Fibroblast of skin of back (primary cell): ENCODE measurements around the gene RPS24.
A peak's percentile ranks its signal among the peaks of the same experiment; 100 is the strongest.

Experiments
- DNase-seq: peaks from one replicate; pipeline ENCODE4 v3.0.0-alpha.2; 2013

The RPS24 gene

DNA sequence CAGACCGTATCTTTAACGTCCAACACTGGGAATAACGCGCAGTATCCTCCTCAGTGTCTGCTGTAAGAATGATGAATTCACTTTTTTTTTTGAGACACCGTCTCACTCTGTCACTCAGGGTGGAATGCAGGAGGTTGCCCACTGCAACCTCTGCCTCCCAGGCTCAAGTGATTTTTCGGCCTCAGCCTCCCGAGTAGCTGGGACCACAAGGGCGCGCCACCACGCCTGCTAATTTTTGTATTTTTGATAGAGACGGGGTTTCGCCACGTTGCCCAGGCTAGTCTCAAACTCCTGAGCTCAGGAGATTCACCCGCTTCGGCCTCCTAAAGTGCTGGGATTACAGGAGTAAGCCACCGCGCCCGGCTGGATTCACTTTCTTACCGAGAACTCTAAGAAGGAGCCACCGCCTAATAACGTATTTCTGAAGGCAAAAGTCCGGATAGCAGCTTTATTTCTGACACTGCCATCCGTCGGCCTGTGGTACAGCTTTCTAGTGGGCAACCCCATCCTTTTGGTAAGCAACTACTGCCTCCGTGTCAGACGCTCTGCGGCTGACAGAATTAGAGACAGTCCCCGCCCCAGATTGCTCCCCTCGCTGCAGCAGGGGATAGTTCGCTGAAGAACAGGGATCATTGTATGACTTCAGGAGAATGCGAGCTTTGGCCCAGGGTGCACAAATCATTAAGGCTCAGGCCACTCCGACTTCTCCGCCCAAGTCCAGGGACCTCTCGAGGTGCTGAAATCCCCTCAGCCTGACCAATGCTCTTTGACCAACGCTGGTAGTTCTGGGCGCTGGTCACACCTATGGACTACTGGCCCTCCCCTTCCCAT, 5.0 kb upstream of the RPS24 start:
- DNase-seq, result peak; percentile 34

DNA sequence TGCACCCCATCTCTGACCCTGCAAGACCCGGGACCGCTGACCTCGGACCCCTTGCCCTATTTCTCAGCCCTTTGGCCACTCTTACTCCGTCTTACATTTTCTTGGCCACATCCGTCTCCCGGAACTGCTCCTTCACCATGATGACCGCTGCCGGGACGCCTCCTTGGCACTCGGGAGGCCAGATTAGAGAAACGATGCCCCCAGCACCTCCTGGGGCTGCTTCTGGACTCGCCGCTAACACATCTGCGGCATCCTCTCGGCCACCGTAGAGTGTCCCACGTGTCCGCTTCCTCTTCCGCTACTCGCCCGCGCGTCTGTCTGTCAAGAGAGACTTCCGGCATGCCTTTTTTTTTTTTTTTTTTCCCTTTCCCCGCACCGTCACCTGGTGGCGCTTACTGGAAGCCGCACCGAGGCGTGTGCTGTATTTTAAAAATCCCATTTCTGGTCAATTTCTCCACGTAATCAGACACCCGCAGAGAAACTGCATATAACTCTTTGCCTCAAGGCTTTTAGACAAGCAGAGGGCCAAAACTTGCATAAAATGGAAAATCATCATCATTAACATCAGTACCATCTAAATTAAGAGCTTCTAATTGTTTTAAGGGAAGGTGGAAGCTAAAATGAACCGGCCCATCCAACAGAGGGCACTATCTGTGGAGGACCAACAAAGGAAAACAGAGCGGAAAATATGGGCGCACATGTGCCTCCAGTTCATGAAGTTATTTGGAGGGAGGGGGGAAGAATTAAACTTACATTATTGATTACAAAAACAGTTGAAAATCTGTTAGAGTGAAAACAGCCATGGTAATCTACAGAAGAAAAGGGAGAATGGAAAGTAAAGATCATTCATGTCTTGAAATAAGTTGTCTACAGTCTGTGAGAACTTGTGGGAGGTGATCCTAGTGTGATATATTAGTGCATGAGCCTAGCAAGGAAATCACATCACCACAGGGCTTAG, 4.1 kb upstream of the RPS24 start, which contains the start of gene POLR3A:
TSS of gene POLR3A (minus strand) at position 247 of the 958 bp plus-strand sequence. CDS start at position 139, 108 bp downstream.
- peak; percentile 99 for DNase-seq

GRCh38 chr10:78033387-78033636, 351 bp upstream of the RPS24 start:
- DNase-seq, result no peak

DNA sequence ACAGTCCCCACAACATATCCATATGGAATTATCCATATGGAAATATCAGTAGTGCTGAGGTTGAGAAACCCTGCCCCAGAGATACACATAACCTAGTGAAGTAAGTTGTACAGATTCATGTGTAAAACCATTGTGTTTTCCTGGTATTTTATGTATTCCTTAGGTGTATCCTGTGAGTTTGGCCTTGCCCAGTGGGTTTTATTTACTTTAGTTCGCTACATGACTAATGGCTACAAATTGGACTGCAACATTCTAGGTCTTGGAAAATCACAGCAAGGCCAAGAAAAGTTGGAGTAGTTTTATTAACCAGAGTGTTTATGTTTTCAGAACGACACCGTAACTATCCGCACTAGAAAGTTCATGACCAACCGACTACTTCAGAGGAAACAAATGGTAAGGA, 1.4 kb downstream of the RPS24 start:
- no peak for DNase-seq

- no peak for DNase-seq
Observed at GRCh38 chr10:78035437-78035836, 1.8 kb downstream of the RPS24 start.

- no peak for DNase-seq
Observed at GRCh38 chr10:78035933-78036583, 2.4 kb downstream of the RPS24 start.

GRCh38 chr10:78038105-78038504, 4.4 kb downstream of the RPS24 start:
- DNase-seq, result no peak

DNA sequence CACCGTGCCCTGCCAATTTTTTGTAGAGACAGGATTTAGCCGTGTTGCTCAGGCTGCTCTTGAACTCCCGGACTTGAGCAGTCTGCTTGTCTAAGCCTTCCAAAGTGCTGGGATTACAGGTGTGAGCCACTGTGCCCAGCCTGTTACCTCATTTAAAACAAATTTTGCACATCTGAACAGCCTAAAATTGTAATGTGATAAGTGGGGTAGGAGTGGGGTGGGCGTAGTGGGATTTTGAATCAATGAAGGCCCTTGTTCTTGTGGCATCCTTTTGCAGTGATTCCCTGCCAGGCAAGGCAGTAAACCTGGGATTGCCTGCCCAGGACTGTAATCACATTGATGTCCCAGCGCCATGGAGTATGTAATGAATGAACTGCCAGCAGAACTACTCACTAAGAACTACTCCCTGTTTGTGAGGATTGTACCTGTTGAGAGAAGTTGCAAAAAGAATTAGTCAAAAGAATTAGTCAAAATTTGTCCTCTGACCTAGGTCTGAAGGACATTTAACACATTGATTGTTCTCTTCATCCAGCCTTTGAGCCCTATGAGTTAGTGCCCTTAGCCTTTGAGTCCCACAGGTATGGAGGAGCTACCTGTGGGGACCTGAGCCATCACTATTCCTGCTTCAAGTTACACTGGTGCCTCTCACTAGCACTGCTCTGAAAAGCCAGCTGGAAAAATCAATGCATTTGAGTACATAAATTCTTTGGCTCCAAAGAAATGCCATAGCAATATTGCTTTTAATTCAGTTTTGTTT, 5.3 kb downstream of the RPS24 start:
- no peak for DNase-seq

DNA sequence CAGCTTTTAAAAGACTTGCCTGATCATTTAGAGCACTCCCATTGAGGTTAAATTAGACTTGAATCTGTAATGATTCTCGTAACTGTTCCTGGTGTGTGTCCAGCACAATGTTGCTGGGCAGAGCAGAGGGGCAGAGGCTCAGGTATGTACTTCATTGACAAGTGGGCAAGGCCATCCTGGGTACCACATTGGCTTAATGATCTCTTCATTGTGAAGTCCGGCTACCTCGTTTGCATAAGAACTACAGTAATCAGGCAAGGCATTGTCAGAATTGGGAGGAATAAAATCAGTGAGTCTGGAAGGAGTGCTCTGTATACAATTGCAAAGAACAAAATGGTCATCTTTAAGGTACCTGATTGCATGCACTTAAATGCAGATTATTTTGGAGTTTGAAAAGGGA, 6.1 kb downstream of the RPS24 start:
- DNase-seq, result no peak

DNA sequence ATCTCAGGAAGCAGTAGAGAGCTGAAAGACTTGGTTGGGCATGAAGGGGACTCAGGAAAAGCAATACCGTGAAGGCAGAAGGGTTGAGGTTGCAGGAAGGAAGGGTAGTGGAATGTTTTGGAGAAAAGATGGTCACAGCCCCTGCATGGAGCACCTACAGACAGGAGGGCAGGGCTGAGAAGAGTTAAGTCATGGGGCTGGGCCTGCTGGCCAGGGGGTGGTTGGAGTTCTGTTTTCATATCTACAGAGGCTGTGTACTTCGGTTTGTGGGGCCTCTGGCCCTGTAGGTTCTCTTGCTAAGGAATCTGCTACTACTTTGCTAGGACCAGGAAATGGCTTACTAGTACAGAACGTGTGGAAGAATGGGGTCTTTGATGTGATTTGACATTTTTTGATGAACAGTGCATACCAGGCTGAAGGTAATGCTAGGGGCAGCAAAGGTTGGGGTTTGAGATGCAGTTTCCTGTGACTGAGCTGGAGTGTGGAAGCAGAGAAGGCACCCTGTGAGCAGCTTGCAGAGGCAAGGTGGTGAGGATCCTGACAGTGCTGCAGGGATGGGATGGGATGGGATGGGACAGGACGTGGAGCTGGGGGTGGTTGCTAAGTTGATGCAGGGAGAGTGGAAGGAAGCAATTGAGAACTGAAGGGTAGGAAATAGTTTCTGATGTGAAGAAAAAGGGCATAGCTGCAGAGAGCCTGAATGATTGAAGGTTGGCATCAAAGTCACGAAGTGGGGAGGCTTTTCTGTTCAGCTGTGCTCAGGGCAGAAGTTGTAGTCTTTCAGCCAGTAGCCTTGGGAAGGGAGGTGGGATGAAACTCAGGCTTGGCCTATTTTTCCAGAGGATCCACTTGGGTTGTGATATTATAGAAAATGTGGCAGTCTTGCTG, 7.8 kb downstream of the RPS24 start:
- DNase-seq, result no peak

DNA sequence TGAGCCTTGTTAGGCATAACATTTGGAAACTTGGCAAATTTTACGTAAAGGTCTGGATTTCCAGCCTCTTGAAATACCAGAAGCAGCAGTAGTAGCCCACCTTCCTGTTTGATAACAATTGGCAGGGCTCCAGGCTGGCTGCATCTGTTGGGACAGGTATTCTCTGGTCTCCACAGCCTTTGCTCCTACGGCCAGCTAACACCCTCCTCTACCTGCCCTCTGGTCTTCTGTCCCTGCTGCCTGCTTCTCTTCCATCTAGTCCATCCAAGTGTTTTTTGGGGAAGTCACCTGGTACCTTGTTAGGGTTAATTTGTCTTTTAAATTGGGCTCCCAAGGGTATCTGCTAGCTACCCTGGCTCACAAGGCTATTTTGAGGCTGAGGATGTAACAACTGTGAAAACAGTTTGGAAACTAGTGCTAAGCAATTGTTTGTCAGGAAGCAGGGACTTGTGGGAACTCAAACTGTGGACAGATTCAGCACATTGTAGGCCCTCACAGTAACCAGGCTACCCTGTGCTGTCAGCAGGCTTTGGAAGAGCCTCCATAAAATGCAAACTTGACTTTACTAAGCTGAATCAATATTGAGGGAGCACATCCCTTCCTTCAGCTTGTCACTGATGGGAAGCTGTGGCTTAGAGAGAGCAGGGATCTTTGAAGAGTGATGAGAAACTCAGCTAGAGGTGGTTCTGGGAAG, 8.5 kb downstream of the RPS24 start:
- no peak for DNase-seq

DNA sequence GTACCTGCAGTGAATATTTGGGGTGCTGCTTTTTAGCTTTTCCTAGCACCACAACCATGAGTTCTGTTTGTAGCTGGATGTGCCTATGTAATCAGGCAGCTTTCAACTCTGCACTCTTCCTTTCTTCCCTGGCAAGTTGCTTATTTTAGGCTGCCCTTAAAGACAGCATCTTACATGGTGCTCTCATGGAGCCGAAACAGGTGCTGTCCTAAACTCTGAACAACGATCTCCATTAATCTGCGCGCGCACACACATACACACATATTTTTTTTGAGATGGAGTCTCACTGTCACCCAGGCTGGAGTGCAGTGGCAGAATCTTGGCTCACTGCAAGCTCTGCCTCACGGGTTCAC, 9.1 kb downstream of the RPS24 start:
- DNase-seq, result no peak

- DNase-seq, result no peak
Observed at GRCh38 chr10:78044179-78044578, 10.5 kb downstream of the RPS24 start.

GRCh38 chr10:78044699-78045098, 11.0 kb downstream of the RPS24 start:
- DNase-seq, result peak; percentile 38

- no peak for DNase-seq
Observed at GRCh38 chr10:78045237-78045636, 11.6 kb downstream of the RPS24 start.

DNA sequence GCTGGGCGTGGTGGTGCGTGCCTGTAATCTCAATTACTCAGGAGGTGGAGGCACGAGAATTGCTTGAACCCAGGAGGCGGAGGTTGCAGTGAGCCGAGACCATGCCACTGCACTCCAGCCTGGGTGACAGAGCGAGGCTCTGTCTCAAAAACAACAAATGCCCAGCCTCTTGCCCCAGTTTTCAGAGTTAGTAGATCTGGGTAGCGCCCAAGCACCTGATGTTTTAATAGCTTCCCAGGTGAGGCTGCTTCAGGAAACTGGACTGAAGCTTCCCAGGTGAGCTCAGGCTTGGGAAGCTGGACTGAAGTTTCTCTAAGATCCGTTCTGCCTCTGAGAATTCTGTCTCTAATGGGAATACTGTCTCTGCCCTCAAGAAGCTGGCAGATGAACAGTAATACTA, 12.2 kb downstream of the RPS24 start:
- no peak for DNase-seq

- no peak for DNase-seq
Observed at GRCh38 chr10:78046711-78047269, 13.1 kb downstream of the RPS24 start.

DNA sequence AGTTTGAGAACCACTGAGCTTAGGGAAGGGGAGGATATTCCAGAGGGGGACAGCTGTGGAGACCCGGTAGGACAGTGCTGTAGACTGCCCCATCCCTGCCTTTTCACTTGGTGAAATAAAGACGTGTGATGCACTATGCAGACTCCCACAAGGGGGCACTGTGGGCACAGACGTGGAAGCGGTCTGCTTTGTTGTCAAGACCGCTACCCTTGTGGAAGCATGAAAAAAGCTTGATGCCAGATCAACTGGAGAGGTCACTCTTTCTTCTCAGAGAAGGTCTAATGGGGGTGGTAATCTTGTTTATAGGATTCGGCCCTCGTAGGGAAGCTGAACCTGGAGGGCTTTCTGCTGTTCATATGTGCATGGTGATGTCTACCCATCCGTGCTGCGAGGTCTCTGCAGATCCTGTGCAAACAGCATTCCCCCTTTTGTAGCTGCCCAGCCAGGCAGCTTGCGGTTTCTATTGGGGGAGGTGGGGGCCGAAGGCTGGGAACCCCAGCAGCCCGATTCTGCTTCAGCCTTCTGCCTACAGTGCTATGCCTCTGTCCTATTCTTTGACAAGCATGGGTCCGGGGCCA, 13.7 kb downstream of the RPS24 start:
- peak; percentile 77 for DNase-seq

- no peak for DNase-seq
Observed at GRCh38 chr10:78049851-78050250, 16.2 kb downstream of the RPS24 start.

DNA sequence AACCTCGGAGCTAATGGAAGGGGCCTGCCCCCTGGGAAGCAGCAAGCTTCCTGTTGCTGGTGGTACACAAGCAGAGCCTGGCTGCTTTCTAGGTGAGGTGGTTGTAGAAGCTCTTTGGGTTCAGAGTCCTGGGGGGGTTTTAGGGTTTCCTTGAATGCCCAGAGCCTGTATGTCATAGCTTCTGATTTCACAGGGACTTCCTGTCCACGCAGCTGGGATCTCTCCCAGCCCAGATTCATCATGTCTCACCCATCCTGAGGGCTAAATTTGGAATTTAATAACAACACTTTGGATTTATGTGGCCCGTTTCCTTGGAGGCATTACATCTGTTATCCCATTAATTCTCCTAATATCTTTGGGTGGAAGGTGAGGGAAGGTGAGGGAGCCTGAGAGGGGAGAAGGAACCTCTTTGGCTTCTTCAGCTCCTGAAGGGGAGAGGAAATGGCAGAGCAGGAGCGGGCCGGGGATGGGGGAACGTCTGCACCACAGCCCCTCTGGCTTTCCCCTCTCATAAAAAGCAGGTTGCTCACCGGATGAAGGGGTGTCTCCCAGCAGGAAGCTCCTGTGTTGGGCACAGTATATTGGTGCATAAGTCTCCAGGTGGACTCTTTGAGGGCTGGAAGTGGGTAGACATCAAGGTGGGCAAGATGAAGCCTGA, 19.7 kb downstream of the RPS24 start:
- DNase-seq, result peak; percentile 91
